Activated B cell treated with CpG ODN at 0.5 μM for 24 hours (primary cell): Measurements from ENCODE around the gene NNT. TPM values are rescaled to one million over a fixed set of nuclear protein-coding genes. Genes with fewer than 3 reads are reported as not detected.

Experiments used
- ATAC-seq: fragments of 200-7000 bp; cut with Tn5 transposase; one replicate; pipeline ENCODE4 v1.10.0; 2021; ENCODE audit warnings: low read depth, mild to moderate bottlenecking, moderate library complexity
- CTCF ChIA-PET: fragments of 350-600 bp; sonication (Branson Sonifier 250); formaldehyde crosslinking; loops from one replicate; lab custom pipeline; 2021; ENCODE audit warnings: antibody characterized with exemption; lab: Charles Lee
- POLR2A ChIA-PET: fragments of 350-600 bp; sonication (Branson Sonifier 250); formaldehyde crosslinking; loops from one replicate; lab custom pipeline; 2021; ENCODE audit warnings: antibody characterized with exemption; lab: Charles Lee
- DNase-seq: peaks from one replicate; pipeline ENCODE4 v3.0.0; 2022
- H3K27ac Mint-ChIP-seq: one replicate; pipeline ENCODE4 v1.8.0; 2020; ENCODE audit warnings: mixed read lengths
- H3K27me3 Mint-ChIP-seq: one replicate; pipeline ENCODE4 v1.8.0; 2021; ENCODE audit warnings: mixed read lengths
- H3K36me3 Mint-ChIP-seq: one replicate; pipeline ENCODE4 v1.8.0; 2021; ENCODE audit warnings: low read depth, mixed read lengths
- H3K4me1 Mint-ChIP-seq: one replicate; pipeline ENCODE4 v1.8.0; 2021; ENCODE audit warnings: mixed read lengths
- H3K4me3 Mint-ChIP-seq: one replicate; pipeline ENCODE4 v1.8.0; 2020; ENCODE audit warnings: mild to moderate bottlenecking, mixed read lengths
- H3K9me3 Mint-ChIP-seq: one replicate; pipeline ENCODE4 v1.8.0; 2020; ENCODE audit warnings: mixed read lengths
- CTCF ChIP-seq: fragments of 200-600 bp; IDR thresholded peaks from one replicate; pipeline ENCODE4 v1.8.0; 2022; ENCODE audit warnings: antibody characterized with exemption, mild to moderate bottlenecking
- intact Hi-C: fragments of 100-400 bp; cut with micrococcal nuclease; formaldehyde crosslinking; loops from one replicate; pipeline ENCODE4 v1.15.1; 2024
- total RNA-seq: library from RNA; stranded (reverse); gene quantifications from 2 replicates; pipeline ENCODE4 v1.2.3, GENCODE V29; 2022

Gene NNT
- total RNA-seq, 1 donor from 2014 or later = 63.0 TPM

- no peak for DNase-seq
- Mint-ChIP-seq H3K27me3 (no peaks in the 10 kb centered on the region), H3K9me3 (no peaks in the 10 kb centered on the region), H3K4me3 (no peak overlapping the region), H3K27ac (no peak overlapping the region), H3K36me3 (peaks cover 45% of the 10 kb centered on the region), H3K4me1 (peaks cover 3% of the 10 kb centered on the region)
- CTCF ChIA-PET = interaction anchor here (0.6 to 1.2 kb wide), 2 partner anchors 8 to 35 kb away, joined by 3 read pairs; no protein-coding TSS in a partner anchor
- TF ChIP-seq CTCF = no peak
- POLR2A ChIA-PET = no interaction called here
- ATAC-seq = no peak
- intact Hi-C loops = no loop called here
These were observed 20.2 kb downstream of the NNT start for GRCh38 chr5:43623048-43623680.

- no peak overlapping the region for H3K4me3 Mint-ChIP-seq
- H3K27ac Mint-ChIP-seq = no peak overlapping the region
- intact Hi-C loops = no loop called here
- DNase-seq (no peak), ATAC-seq (peak; percentile 34)
- H3K4me1 Mint-ChIP-seq = peaks cover 3% of the 10 kb centered on the region
- TF ChIP-seq CTCF = no peak
- no peaks in the 10 kb centered on the region for H3K27me3 Mint-ChIP-seq
- CTCF ChIA-PET = no interaction called here
- POLR2A ChIA-PET = no interaction called here
- no peaks in the 10 kb centered on the region for H3K9me3 Mint-ChIP-seq
- H3K36me3 Mint-ChIP-seq = peaks cover 49% of the 10 kb centered on the region
These were observed 24.0 kb downstream of the NNT start for GRCh38 chr5:43627028-43627427.

- Mint-ChIP-seq H3K9me3 (no peaks in the 10 kb centered on the region), H3K27me3 (no peaks in the 10 kb centered on the region), H3K4me1 (no peaks in the 10 kb centered on the region), H3K4me3 (no peak overlapping the region), H3K36me3 (peaks cover 72% of the 10 kb centered on the region), H3K27ac (no peak overlapping the region)
- TF ChIP-seq CTCF = no peak
- peak; percentile 14 for DNase-seq
- intact Hi-C loops = loop anchor here (1.0 to 5.0 kb wide), 2 partner anchors 701 to 1143 kb away; no protein-coding TSS in a partner anchor
- peak; percentile 76 for ATAC-seq
- POLR2A ChIA-PET = interaction anchor here (0.6 to 1.2 kb wide), 6 partner anchors 27 to 148 kb away, joined by 3 to 6 read pairs (median 3); partner anchors contain the start of genes NNT and TMEM267
- CTCF ChIA-PET = interaction anchor here (0.7 to 2.1 kb wide), 14 partner anchors 9 to 1143 kb away, joined by 3 to 11 read pairs (median 4); partner anchors contain the start of gene NNT
These were observed 28.4 kb downstream of the NNT start for GRCh38 chr5:43631182-43631910.

- H3K4me1 Mint-ChIP-seq = peaks cover 9% of the 10 kb centered on the region
- ChIA-PET CTCF (interaction anchor here (1.3 kb wide), 1 partner anchor 9 kb away, joined by 3 read pairs; no protein-coding TSS in a partner anchor), POLR2A (no interaction called here)
- no peak for TF ChIP-seq CTCF
- no peak for ATAC-seq
- DNase-seq = no peak
- intact Hi-C loops = loop anchor here (5.0 kb wide), 1 partner anchor 698 kb away; no protein-coding TSS in a partner anchor
- H3K27ac Mint-ChIP-seq = no peak overlapping the region
- H3K27me3 Mint-ChIP-seq = no peaks in the 10 kb centered on the region
- H3K9me3 Mint-ChIP-seq = no peaks in the 10 kb centered on the region
- no peak overlapping the region for H3K4me3 Mint-ChIP-seq
- H3K36me3 Mint-ChIP-seq = peaks cover 68% of the 10 kb centered on the region
These were observed 31.6 kb downstream of the NNT start for GRCh38 chr5:43634621-43635020.

GRCh38 chr5:43635374-43635773 lies 32.4 kb downstream of the NNT start:
- peaks cover 9% of the 10 kb centered on the region for H3K4me1 Mint-ChIP-seq
- no peaks in the 10 kb centered on the region for H3K27me3 Mint-ChIP-seq
- no peaks in the 10 kb centered on the region for H3K9me3 Mint-ChIP-seq
- DNase-seq (no peak), ATAC-seq (no peak)
- CTCF ChIA-PET = interaction anchor here (1.3 kb wide), 1 partner anchor 10 kb away, joined by 3 read pairs; no protein-coding TSS in a partner anchor
- POLR2A ChIA-PET = no interaction called here
- H3K36me3 Mint-ChIP-seq = peaks cover 69% of the 10 kb centered on the region
- no peak for TF ChIP-seq CTCF
- H3K27ac Mint-ChIP-seq = no peak overlapping the region
- intact Hi-C loops = no loop called here
- no peak overlapping the region for H3K4me3 Mint-ChIP-seq
